ENCODE data around the gene MRPL37. TPM values are rescaled to one million over a fixed set of nuclear protein-coding genes. Genes with fewer than 3 reads are reported as not detected.

The MRPL37 gene
- total and polyA plus RNA-seq, 2 donors (not counting 3 experiments of a cell fraction or from before 2014, with no cell fraction given): 45.0 to 109 TPM

- POLR2A ChIA-PET: no interaction called here
- Histone ChIP-seq H4K20me1 (replicated peaks; ENCODE audit: control insufficient read depth, extremely low read depth, insufficient read depth, low read length) (no peaks in the 10 kb centered on the region), H2AFZ (ENCODE audit: low read depth, low read length) (no peak overlapping the region), H3K9ac (replicated peaks; ENCODE audit: extremely low read depth, insufficient read depth, low read length) (no peak overlapping the region), H3K36me3 (ENCODE audit: control insufficient read depth in 2 of 2, extremely low read depth in 1 of 2, insufficient read depth in 2 of 2, low read length in 2 of 2) (peaks cover 4 to 17% of the 10 kb centered on the region in 2 experiments), H3K4me3 (replicated peaks in 1 of 3; ENCODE audit: insufficient read depth in 1 of 3, low read depth in 1 of 3, low read length in 3 of 3) (no peak overlapping the region), H3K9me3 (replicated peaks; ENCODE audit: control insufficient read depth, insufficient read depth, low read length) (no peaks in the 10 kb centered on the region), H3K4me2 (ENCODE audit: insufficient read depth, low read length) (no peak overlapping the region), H3K79me2 (ENCODE audit: control insufficient read depth, insufficient read depth, low read length) (no peaks in the 10 kb centered on the region), H3K4me1 (ENCODE audit: control insufficient read depth, extremely low read depth, insufficient read depth, low read length) (no peaks in the 10 kb centered on the region), H3K9me1 (replicated peaks; ENCODE audit: control insufficient read depth, extremely low read depth, insufficient read depth, low read length) (no peaks in the 10 kb centered on the region), H3K27me3 (ENCODE audit: control insufficient read depth in 2 of 2, insufficient read depth in 2 of 2, low read length in 2 of 2) (no peaks in the 10 kb centered on the region), H3K27ac (ENCODE audit: insufficient read depth, low read depth, low read length) (no peak overlapping the region)
- intact Hi-C loops (cut with micrococcal nuclease): no loop called here
- FAIRE-seq (no peak), DNase-seq (ENCODE audit: low read depth, low spot score) (no peak)
- TF ChIP-seq EZH2 (IDR thresholded peaks at IDR 0.05; ENCODE audit: borderline replicate concordance, low read depth, low read length, severe bottlenecking) (no peak), MAX (IDR thresholded peaks at IDR 0.05; ENCODE audit: insufficient read depth, insufficient read length) (no peak), CTCF (IDR thresholded peaks at IDR 0.05; ENCODE audit: extremely low read depth in 1 of 2, insufficient read depth in 1 of 2, low read depth in 1 of 2, low read length in 2 of 2) (no peak), POLR2A (IDR thresholded peaks at IDR 0.05; ENCODE audit: low read depth, low read length) (no peak), POLR2AphosphoS5 (IDR thresholded peaks at IDR 0.05; ENCODE audit: insufficient read depth, low read depth, low read length) (no peak), JUN (IDR thresholded peaks at IDR 0.05; ENCODE audit: borderline replicate concordance, insufficient read depth, insufficient read length, low read depth) (no peak), MYC (IDR thresholded peaks at IDR 0.05; ENCODE audit: low read depth, low read length) (no peak), FOS (IDR thresholded peaks at IDR 0.05; ENCODE audit: borderline replicate concordance, insufficient read depth, low read length) (no peak), GATA2 (IDR thresholded peaks at IDR 0.05; ENCODE audit: insufficient read depth, insufficient read length, low read depth, low read length) (no peak)
- CTCF ChIA-PET: interaction anchor here (1.3 kb wide), 1 partner anchor 251 kb away, joined by 3 read pairs; no protein-coding TSS in a partner anchor
- BruUV-seq (replicated peaks): no TSS peak
- dilution Hi-C loops (cut with MboI; ENCODE audit: extremely low pct_ligation_motif_present, low sequenced_read_pairs): no loop called here
Observed at GRCh38 chr1:54238353-54239034, 38.5 kb downstream of the MRPL37 start.

Measured in endothelial cell of umbilical vein (primary cell).